Measurements from ENCODE around the gene LAIR1. TPM values are rescaled to one million over a fixed set of nuclear protein-coding genes. Genes with fewer than 3 reads are reported as not detected.
"Not testable (repeated sequence)": the region's sequence is repeated elsewhere in the genome, so short reads cannot be mapped to it uniquely, and the experiment has no call there.

Gene LAIR1
- total RNA-seq, 1 experiment from 2014 or later, result not detected

DNA sequence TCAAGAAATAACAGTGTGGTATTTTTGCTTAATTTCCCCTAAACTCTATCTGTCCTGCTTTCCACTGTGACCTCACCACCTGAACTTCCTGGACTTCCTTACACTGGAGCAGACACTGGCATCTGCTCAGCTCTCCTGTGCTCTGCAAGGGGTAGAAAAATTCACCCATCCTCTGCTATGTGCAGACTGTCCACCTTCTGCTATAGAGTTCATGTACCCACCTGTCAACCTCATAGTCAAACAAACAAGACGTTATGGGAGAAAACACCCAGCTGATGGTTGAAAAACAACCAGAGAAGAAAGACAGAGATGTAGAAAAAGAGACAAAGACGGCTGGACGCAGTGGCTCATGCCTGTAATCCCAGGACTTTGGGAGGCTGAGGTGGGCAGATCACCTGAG is 12.2 kb downstream of the LAIR1 start:
- in situ Hi-C loops (cut with HindIII; ENCODE audit: low sequenced_read_pairs), result loop anchor here (5.0 kb wide), 1 partner anchor 70 kb away; the partner anchor contains the start of gene LILRB2

DNA sequence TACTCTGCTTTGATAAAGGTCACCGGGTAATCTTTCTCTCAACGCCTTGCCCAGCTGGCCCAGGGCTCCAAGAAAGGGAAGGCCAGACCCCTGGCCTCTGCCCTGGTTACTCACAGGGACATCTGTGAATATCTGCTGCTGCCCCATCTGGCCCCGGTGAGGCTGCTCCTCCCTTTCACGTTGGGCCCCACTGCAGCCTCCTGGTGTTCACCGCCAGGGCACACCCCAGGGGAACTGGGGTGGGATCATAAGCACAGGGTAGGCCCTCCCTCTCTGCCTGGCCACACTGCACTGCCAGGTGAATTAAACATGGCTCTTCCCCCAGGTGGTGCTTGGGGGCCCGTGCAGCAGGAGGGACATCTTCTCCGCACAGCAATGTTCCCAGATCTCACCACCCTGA is 12.7 kb downstream of the LAIR1 start:
- no peak for DNase-seq (ENCODE audit: low spot score)
- in situ Hi-C loops (cut with HindIII; ENCODE audit: low sequenced_read_pairs), result loop anchor here (5.0 kb wide), 1 partner anchor 70 kb away; the partner anchor contains the start of gene LILRB2

More for the DNA sequence above, 12.2 kb downstream of the LAIR1 start:
- no peak for DNase-seq (ENCODE audit: low spot score)

GRCh38 chr19:54351474-54351873 is 13.3 kb downstream of the LAIR1 start:
- no peak for DNase-seq (ENCODE audit: low spot score)
- in situ Hi-C loops (cut with HindIII; ENCODE audit: low sequenced_read_pairs), result loop anchor here (5.0 kb wide), 1 partner anchor 69 kb away; the partner anchor contains the start of gene LILRB2

GRCh38 chr19:54345938-54346386 is 18.8 kb downstream of the LAIR1 start:
- in situ Hi-C loops (cut with HindIII; ENCODE audit: low sequenced_read_pairs), result no loop called here

DNA sequence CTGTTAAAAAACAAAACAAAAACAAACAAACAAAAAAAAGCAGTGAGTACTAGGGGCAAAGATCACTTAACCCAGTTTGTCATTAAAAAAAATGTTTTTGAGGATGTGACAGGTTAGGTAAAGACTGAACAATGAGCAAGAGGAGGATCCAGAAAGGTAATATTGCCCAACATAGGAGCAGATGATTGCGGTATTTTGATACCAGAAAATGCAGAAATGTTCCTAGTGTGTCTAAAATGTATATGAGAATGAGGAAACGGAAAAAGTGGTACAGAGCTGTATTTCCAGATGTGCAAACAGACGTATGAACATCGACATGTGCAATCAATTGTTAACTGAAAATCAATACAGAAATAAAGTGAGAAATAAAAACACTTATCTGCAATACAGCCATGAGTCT is 20.9 kb downstream of the LAIR1 start:
- no peak for DNase-seq (ENCODE audit: low spot score)
- in situ Hi-C loops (cut with HindIII; ENCODE audit: low sequenced_read_pairs), result no loop called here

More at GRCh38 chr19:54345938-54346386, 18.8 kb downstream of the LAIR1 start:
- no peak for DNase-seq (ENCODE audit: low spot score)

DNA sequence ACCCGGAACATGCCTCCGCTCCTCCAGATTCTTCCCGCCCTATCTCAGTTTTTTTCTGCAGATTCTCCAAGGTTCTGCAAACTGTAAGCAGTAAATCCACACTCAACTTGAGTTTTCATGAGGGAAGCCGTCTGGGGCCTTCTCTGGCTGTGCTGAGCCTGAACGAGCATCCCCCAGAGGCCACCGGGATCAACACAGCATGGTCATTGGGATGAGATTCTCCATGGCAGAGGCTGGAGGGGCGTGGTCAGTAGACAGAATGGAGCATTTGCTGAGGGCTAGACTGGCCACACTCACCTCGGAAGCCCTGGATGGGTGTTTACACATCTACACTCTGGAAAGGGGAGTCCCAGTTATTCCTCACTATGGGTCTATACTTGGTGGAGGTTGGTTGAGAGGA is 23.4 kb downstream of the LAIR1 start:
- no peak for DNase-seq (ENCODE audit: low spot score)
- in situ Hi-C loops (cut with HindIII; ENCODE audit: low sequenced_read_pairs), result no loop called here

GRCh38 chr19:54339646-54340358 is 24.9 kb downstream of the LAIR1 start:
- DNase-seq (ENCODE audit: low spot score), result no peak
- in situ Hi-C loops (cut with HindIII; ENCODE audit: low sequenced_read_pairs), result no loop called here

DNA sequence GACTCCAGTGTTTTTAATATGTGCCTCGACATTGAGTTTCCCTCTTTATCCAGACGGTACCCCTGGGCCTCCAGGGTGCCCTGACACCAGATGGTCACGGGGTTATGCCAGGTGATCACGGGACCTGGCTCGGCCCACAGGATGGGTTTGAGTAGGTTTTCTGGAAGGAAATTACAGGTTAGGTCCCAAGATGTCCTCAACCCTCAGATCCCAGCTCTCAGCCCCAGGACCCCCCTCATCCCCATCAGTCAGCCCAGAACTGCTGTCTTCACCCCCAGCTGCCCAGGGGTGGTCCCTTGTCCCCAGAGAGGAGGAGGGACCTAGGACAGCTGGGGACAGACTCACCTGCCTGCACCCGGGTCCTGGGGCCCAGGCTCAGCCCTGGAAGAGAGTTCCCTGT is 26.2 kb downstream of the LAIR1 start:
- DNase-seq (ENCODE audit: low spot score), result no peak
- in situ Hi-C loops (cut with HindIII; ENCODE audit: low sequenced_read_pairs), result no loop called here

GRCh38 chr19:54337858-54338230 is 26.9 kb downstream of the LAIR1 start:
- DNase-seq (ENCODE audit: low spot score), result no peak
- in situ Hi-C loops (cut with HindIII; ENCODE audit: low sequenced_read_pairs), result no loop called here

DNA sequence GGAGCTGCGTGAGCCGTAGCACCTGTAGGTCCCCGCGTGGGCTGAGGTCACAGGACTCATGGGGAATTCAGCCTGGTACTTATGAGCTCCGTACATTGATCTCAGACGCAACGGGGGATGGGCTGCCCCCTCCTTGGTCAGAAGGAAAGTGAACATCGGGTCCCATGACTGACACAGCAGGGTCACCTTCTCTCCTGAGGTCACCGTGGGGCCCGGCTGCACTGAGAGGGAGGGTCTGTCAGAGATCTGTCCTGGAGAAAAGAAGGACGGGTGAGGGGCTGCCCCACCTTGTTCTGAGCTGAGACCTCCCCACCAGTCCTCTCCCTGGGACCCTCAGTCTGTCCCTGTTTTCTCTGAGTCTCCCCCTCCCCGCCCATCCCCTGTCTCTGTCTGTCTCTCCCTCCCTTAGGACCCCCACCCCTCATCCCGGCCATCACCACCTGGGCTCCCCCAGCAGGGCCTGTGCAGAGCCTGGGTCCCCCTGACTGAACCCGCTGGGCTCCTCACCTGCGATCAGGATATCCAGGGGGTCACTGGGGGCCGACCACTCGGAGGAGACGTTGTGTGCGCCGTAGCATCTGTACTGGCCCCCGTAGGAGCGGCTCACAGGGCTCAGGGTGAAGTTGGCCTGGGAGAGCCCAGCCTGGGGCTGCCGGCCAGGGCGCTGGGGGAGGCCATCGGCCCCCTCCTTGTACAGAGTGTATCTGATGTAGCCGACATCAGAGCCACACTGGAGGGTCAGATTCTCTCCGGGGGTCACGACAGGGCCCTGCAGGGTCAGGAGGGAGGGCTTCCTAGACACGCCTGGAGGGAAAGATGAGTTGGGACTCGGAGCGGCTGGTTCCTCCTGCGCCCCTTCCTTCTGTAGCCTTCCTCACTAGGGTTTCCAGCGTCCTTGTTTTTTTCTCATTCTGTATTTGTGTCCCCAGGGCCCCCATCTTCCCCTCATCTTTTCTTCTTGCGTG is 27.6 kb downstream of the LAIR1 start:
- in situ Hi-C loops (cut with HindIII; ENCODE audit: low sequenced_read_pairs), result no loop called here
- DNase-seq (ENCODE audit: low spot score), result no peak

DNA sequence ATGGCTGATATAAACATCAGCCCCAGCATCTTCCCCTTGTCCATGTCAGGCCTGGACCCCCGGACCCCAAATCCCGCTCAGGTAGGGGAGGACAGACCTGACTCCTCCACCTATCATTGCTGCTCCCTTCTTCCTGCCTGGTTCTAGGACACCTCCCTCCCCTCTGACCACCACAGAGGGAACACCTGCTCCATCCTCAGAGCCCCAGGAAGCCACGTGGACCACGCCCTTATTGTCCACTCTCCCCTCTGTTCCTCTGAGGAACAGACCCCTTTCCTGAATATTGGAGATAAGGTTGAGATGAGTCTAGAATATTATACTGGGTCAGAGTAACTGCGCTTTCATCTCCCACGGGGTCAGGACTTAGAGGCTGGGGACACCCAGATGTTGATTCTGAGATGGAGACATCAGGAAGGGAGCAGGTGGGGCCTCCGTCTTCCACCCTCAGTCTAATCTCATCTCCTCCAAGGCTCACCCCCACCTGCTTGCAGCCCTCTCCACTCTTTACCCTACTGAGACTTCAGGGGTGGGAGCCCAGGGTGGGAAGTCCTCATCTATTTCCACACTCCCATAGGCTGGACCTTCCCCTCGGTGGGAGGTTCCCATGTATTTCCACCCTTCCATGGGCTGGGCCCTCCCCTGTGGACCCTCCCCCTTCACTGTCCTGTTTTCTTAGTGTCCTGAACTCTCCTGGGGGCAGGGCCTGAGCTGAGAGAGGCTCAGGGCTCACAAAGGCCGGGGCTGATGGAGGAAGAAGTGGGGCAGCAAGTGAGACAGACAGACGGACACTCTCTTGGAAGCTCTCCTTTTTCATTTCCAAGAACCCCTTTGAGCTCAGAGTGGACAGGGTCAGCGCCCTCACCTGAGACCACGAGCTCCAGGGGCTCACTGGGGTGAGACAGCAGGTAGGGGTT is 28.5 kb downstream of the LAIR1 start:
- DNase-seq (ENCODE audit: low spot score), result no peak
- in situ Hi-C loops (cut with HindIII; ENCODE audit: low sequenced_read_pairs), result no loop called here

DNA sequence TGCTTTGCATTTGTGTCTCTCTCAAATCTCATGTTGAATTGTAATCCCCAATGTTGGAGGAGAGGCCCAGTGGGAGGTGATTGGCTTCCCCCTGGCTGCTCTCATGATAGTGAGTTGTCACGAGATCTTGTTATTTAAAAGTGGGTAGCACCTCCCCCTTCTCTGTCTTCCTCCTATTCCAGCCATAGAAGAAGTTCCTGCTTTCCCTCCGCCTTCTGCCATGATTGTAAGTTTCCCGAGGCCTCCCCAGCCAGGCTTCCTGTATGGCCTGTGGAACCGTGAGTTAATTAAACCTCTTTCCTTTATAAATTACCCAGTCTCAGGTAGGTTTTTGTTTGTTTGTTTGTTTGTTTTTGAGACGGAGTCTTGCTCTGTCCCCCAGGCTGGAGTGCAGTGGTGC is 29.6 kb downstream of the LAIR1 start:
- no peak for DNase-seq (ENCODE audit: low spot score)
- in situ Hi-C loops (cut with HindIII; ENCODE audit: low sequenced_read_pairs), result no loop called here

GRCh38 chr19:54333586-54334298 is 31.0 kb downstream of the LAIR1 start:
- in situ Hi-C loops (cut with HindIII; ENCODE audit: low sequenced_read_pairs), result no loop called here
- no peak for DNase-seq (ENCODE audit: low spot score)

DNA sequence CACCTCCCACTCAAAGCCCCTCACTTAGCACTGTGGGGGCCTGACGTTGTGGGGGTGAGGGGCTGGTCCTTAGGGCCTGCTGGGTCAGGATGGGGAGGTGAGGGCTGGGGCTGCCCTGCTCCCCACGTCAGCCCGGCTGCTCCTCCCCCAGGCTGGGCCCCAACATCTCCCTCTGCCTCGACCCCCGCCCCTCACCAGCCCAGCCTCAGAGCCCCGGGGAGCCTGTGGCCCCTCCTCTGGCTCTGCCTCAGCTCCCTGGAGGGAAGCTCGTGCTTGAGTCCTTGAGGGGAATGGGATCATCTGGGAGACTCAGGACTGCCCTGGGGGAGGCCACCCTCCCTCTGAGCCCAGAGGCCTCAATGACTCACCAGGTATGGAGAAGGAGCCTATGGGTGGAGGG is 32.6 kb downstream of the LAIR1 start:
- in situ Hi-C loops (cut with HindIII; ENCODE audit: low sequenced_read_pairs), result no loop called here
- no peak for DNase-seq (ENCODE audit: low spot score)

- no peak for DNase-seq (ENCODE audit: low spot score)
- in situ Hi-C loops (cut with HindIII; ENCODE audit: low sequenced_read_pairs), result no loop called here
These were observed 33.1 kb downstream of the LAIR1 start for GRCh38 chr19:54331626-54332025.

DNA sequence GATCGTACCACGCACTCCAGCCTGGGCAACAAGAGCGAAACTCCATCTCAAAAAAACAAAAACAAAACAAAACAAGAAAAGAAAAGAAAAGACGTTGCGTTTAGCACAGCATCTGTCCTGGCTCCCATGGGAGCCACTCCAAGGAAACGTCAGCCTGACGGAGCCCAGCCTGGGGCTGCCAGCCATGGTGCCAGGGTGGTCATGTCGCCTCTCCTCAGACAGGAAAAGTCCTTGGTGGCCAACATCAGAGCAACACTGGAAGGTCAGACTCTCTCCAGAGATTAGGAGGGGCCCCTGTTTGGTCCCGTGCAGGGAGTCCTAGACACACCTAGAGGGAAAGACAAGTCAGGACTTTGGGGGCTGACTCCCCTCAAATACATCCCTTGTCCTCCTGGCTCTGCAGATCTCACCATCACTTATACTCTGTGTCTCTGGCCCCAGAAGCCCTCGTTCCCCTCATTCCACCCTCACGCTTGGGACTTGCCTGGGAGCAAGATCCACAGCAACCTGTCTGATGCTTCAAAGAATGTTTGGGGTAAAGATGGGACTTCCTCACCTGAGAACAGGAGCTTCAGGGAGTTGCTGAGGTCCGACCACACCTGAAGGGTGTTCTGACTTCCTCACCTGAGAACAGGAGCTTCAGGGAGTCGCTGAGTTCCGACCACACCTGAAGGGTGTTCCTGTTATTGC is 35.1 kb downstream of the LAIR1 start:
- in situ Hi-C loops (cut with HindIII; ENCODE audit: low sequenced_read_pairs), result no loop called here
- no peak for DNase-seq (ENCODE audit: low spot score)

DNA sequence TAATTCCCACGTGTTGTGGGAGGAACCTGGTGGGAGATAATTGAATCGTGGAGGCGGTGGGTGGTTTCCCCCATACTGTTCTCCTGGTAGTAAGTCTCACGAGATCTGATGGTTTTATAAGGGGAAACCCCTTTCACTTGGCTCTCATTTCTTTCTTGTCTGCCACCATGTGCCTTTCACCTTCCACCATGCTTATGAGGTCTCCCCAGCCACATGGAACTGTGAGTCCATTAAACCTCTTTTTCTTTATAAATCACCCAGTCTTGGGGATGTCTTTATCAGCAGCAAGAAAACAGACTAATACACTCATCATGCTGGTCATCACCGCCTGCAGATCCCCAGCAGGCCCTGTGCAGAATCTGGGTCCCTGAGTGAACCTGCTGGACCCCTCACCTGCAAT is 36.0 kb downstream of the LAIR1 start:
- DNase-seq (ENCODE audit: low spot score); in situ Hi-C loops (cut with HindIII; ENCODE audit: low sequenced_read_pairs): not testable (repeated sequence)

GRCh38 chr19:54325631-54326030 is 39.1 kb downstream of the LAIR1 start:
- in situ Hi-C loops (cut with HindIII; ENCODE audit: low sequenced_read_pairs), result no loop called here
- DNase-seq (ENCODE audit: low spot score), result no peak

Measured in G401 (cell line).